ENCODE measurements around the gene FAM114A2.
"Not testable (repeated sequence)": the region's sequence is repeated elsewhere in the genome, so short reads cannot be mapped to it uniquely, and the experiment has no call there.

Gene FAM114A2

DNA sequence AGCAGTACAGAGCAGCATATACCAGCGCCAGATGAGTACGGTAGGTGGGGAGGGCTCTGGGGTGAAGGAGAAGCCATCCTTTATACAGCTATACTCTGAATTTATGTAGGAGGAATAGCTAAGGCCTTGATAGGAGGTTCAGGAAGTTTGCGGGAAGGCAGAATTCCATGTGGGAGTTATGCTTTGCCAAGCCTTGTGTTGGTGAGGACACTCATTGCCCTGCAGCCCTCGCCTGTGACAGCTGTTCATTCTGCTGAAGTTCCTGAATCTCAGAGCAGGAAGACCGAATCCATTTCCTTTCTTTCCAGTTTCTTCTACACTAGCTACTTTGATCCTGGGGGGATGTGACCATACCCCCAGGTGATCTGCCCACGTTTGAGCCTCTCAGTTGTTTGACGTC, 7.8 kb upstream of the FAM114A2 start:
- no peak for DNase-seq

DNA sequence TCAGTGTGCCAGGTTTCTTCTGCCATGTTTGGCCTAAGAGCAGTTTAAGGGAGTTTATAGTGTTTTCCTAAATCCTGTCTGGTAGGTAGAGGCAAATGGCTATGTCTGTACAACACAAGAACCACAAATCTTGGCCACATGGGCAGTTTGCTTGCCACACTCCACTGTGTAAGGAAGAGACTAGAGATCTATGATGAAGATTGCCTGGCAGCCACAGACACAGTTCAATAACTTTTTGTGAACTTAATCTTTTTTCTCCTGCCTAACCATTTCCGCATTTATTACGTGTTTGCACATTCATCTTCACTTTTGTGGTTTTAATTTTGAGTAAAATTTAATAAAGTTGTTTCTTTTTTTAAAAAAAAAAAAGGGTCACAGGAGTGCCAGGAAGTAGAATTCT, 5.9 kb upstream of the FAM114A2 start:
- DNase-seq, result no peak

DNA sequence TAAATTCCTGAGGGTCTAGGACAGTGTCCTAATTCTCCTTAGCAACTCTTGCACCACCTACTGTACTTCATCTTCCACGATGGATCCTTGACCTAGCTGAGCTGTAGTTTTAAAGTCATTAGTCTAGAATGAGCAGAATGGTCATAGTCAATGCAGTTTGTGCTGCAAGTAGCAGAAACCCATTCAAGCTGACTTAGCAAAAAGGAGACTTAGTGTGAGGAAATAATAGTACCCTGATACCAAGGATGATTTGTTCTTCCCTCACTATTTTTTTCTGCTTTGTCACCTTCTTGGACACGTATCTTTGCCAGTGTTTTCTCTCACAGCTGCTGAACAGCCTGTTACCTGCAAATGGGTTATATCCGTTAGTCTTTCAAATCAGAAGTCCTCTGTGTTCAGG, 5.4 kb upstream of the FAM114A2 start:
- DNase-seq, result no peak

DNA sequence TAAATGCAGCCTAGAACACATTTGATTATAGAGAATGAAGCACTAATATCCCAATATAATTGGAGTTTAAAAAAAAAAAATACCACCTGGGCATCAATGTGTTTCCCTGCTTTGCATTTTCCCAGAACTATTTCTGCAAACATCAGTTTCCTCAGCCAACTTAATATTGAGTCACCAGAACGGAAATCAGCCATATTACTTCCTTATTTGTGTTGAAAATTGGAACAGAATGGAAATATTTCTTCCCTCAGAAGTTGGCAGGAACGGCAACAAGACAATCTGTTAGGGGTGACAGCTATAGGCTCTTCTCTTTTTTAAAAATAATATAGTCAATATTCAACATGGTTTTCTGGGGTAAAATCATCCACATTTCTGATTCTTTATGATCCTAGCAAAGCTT, 4.1 kb upstream of the FAM114A2 start:
- DNase-seq, result no peak

DNA sequence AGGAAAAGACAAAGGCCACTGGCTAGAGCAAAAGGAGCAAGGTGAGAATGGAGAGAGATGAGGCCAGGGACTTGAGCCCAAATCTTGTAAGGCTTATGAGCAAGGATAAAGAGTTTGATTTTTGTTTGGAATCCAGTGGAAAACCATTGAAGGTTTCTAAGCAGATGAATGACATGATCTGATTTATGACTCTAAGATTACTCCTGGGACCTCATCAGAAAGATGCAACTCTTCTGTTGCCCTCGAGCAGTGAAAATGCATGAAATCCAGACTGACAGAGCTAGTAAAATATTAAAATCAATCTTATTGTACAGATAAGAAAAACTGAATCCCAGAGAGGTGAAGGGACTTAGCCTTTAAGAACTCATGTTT, 734 bp upstream of the FAM114A2 start:
- DNase-seq, result no peak

DNA sequence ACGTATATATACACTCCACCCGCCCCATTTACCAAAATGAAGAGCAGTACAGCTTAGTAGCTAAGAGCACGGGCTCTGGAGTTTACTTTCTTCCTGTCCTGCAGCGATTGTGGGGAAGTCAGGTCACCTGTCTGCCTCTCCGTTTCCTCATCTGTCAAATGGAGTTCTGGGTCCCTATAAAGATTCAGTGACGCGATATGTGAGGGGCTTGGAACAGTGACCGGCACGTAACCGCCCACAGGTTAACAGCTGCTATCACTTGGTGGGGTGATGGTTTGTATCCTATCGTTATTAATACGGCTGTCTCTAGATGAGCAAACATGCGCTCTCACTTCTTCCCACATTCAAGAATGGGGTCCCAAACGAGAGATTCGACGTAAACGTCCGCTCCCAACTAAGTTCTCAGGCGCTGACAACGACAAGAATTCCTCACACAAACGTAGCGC, 426 bp downstream of the FAM114A2 start:
- peak; percentile 56 for DNase-seq

DNA sequence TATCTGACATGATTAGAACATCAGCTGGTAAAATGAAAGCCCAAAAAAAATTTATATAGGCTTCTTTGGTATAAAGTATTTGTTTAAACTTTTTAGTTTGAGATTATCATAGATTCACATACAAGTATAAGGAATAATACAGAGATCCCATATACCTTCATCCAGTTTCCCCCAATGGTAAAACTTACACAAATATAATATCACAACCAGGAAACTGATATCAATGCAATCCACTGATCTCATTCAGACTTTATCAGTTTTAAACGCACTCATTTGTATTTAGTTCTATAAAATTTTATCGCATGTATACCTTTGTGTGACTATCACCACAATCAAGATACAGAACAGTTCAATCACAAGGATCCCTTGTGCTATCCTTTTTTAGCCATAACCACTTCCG, 3.8 kb downstream of the FAM114A2 start:
- no peak for DNase-seq

DNA sequence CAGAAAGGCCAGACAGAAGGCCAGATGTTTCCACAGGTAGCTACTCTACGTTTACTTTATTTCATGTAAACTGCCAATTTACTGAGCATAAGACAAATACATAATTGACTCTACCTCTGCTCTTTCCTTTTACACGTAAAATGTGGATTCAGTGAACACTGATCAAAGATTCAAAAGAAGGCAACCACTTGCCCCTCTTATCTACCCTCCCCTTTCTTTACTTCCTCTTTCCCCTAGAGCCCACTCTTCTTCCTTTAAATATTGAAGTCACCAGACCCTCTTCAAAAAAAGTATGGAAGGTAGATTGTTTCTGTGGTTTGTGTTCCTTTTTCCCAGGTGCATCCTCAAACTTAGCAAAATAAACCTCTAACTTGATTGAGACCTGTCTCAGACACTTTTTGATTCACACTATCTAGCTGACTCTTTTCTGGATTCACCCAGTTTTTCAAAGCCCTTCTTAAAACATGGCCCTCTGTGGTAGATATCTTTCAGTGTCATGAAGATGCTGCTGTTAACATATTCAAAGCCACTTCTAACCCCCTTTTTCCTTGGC, 6.7 kb downstream of the FAM114A2 start:
- no peak for DNase-seq

DNA sequence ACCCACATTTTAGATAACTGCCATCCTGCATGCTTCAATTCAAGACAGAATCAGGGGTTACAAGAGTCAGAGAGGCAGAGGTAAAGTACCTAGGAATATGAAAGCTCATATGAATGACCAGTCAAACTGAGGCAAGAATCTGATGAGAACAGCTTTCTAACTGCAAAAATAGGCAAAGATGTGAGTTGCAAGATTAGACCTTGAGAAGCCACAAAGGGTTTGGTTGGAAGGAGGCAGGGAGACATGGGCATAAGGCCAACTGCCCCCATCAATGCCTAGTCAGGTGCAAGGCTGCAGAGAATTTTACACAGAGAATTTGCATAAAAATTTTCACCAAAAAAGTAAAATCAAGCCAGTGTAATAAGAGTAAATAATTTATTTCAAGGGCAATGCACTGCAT, 12.8 kb downstream of the FAM114A2 start:
- DNase-seq, result no peak

DNA sequence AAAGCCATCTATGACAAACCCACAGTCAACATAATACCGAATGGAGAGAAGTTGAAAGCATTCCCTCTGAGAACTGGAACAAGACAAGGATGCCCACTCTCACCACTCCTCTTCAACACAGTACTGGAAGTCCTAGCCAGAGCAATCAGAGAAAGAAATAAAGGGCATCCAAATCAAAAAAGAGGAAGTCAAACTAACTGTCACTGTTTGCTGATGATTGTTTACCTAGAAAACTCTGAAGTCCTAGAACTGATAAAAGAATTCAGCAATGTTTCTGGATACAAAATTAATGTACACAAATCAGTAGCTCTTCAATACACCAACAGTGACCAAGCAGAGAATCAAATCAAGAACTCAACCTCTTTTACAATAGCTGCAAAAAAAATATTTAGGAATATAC, 19.8 kb downstream of the FAM114A2 start:
- DNase-seq, result not testable (repeated sequence)

DNA sequence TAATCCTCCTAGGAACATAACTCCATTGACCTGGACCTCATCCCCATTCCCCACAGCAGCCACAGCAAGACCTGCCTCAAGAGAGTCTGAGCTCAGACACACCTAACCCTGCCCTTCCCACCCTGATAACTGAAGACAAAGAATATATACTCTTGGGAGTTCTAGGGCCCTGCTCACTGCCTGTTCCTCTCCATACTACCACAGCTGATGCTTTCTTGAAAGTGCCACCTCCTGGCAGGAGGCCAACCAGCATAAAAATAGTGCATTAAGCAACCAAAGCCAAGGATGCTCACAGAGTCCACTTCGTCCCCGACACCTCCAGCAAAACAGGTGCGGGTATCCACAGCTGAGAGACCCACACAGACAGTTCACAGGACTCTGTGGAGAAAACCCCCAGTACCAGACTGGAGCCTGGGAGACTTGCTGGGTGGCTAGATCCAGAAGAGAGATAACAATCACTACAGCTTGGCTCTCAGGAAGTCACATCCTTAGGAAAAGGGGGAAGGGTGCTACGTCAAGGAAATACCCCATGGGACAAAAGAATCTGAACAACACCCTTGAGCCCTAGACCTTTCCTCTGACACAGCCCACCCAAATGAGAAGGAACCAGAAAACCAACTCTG, 23.5 kb downstream of the FAM114A2 start:
- no peak for DNase-seq

DNA sequence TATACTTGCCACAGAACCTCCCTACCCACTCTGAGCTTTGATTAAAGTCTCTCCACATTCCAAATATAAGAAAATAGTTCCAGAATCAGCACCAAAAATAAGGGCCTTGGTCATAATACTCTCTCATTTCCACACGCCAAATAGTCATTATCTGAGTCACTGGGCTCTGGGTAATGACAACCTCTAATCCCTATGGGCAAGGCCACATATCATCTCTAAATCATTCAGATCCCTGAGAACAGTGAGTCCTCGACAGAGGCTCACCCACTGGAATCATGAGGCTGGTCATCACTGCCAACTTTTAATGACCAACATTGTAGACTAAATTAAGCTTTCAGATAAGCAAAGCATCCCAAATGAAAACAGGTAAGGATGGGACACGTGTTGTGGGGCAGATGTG, 28.1 kb downstream of the FAM114A2 start:
- DNase-seq, result no peak

DNA sequence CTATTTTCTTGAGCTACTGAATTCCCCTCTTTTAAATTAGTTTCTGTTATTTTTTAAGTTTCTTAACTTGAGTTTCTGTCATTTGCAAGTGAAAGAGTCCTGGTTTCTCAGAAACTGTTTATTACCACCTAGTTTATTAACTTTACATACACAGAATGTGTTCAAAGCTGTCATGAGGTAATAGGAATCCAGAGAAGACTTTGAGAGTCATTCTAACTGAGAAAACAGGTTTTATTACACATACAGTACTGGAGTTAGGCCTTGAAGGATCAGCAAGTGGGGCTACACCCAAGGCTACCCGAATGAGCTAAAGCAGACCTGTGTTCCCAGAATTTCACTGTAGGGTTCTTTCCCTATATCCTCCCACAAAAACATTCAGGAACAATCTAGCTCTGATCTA, 33.1 kb downstream of the FAM114A2 start:
- no peak for DNase-seq

DNA sequence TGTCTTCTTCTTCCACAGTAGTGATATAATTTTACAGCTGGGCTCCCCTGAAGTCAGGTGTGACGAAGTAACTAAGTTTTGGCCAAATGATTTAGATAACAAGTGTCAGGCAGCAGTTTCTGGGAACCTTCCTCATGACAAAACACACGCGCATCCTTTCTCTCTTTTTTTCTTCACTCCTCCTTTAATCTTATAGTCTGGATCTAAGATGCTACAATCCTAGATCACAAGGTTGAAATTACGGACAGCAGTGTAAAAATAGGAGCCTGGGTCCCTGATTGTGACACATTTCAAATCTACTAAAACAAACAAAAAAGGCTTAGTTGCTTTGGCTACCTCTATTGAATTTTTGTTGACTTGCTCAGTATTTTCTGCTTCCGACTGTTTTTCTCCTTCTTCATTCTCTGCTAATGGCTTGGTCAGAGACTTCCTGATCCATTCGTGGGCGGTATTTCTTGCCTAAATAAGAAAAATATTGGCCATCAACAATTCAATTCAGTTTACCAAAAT, 36.1 kb downstream of the FAM114A2 start:
- DNase-seq, result no peak

DNA sequence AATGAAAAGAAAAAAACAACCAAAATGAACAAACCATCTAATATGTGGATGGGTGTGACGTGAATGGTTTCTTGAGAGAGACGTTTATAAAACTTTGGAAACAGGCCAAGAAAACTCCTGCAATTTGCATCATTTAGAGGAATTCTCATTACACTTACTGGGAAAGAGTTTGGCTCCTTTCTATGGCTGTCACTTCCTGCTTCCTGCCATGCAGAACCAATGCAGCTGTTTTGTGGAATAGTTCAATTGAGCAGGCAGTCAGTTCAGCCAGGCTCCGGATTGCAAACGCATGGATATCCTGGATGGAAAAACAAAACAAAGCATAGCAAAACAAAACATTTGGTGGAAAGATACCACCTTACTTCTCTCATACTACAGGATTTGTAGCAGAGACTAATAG, 36.6 kb downstream of the FAM114A2 start:
- no peak for DNase-seq

DNA sequence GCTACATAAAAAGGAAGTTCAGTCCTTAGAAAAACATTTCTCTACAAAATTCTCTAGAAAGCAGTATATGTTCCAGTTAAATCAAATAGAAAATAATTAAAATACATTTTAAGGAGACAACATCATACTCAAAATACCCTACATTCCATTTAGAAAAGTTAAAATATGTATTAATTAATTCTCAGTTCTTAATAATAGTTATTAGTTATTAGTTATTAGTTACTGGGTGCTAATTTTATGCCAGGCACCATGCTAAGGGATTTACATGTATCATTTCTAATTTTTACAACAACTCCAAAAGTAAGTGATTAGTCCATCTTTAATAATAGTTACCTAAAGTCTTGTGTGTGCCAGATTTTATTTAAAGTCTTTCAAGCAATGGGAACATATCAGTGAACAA, 38.0 kb downstream of the FAM114A2 start:
- DNase-seq, result no peak

DNA sequence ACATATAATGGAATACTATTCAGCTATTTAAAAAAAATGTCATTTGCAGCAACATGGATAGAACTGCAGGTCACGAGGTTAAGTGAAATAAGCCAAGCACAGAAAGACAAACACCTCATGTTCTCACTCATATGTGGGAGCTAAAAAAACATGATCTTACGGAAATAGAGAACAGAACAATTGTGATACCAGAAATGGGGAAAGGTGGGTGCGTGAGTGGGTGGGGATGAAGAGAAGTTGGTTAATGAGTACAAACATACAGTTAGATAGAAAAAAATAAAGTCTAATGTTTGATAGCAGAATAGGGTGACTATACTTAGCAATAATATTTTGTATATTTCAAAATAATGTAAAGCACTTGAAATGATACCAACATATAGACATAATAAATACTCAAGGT, 38.7 kb downstream of the FAM114A2 start:
- no peak for DNase-seq

DNA sequence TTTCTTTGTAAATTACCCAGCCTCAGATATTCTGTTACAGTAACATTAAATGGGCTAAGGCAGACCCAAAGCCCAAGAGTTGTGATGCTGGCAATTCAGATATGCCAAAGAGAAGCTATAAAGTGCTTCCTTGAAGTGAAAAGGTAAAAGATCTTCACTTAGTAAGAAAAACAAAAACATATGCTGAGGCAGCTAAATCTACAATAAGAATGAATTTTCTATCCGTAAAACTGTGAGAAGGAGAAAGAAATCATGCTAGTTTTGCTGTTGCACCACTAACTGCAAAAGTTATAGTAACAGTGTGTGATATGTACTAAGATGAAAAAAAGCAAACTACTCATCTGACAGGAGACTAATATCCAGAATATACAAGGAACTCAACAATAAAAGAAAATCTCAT, 39.9 kb downstream of the FAM114A2 start:
- DNase-seq, result no peak

DNA sequence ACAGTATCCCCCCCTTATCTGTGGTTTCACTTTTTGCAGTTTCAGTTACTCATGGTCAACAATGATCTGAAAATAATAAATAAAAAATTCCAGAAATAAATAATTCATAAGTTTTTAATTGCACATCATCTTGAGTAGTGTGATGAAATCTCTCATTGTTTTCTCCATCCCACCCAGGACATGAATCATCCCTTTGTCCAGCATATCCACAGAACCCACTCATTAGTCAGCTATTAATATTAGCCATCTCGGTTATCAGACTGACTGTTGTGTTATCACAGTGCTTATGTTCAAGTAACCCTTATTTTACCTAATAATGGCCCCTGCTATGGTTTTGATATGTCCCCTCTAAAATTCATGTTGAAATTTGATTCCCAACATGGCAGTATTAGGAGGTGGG, 40.7 kb downstream of the FAM114A2 start:
- no peak for DNase-seq

DNA sequence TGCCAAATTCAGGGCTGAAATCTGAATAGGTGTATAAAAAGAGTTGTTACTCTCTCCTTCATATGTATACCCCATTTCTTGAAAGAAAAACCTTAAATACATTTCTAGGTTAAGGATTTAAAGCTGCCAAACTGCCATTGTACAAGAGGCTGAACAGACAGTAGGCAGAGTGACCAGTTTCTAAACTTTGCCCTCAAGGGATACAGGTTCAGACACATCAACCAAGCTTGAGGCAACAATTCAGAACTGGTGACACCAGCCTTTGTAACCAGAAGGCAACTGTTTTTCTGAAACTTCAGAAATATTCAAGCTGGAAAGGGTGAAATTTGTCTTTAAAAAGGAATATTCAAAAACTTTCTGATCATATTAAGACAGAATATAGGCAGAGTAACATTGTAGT, 47.5 kb downstream of the FAM114A2 start:
- DNase-seq, result no peak

DNA sequence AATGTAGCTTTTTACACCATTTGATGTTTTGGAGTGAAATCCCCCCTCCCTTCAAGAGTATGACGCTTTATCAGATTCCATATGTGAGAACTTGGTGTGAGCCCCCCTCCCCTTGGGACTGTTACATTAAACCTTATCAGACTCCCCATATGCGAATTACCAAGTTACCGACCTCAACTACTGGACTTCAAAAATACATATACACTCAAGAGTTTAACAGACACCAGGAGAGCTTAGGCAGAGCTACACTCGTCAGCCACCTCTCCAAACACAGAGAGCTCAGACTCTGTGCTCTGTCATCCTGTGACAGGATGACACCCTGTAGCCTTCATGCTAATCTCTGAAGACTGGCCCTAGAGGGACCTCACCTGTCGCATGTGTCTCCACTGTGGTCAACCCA, 50.2 kb downstream of the FAM114A2 start:
- DNase-seq, result no peak

DNA sequence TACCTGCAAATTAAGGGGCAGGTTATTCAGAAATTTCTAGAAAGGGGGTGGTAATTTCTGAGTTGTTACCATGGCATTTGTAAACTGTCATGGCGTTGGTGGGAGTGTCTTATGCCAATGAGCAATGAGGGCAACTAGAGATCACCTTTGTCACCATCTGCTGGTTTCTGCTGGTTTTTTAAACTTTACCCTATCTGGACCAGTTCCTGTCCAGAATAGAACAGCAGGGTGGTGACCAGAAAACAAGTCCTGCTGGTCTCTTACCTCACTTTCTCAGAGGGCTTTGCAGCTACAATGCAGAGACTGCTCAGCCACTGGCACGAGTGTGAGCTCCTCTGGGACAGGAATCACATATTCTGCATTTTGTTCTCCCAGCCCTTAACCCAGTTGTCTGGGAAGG, 51.4 kb downstream of the FAM114A2 start:
- DNase-seq, result no peak

DNA sequence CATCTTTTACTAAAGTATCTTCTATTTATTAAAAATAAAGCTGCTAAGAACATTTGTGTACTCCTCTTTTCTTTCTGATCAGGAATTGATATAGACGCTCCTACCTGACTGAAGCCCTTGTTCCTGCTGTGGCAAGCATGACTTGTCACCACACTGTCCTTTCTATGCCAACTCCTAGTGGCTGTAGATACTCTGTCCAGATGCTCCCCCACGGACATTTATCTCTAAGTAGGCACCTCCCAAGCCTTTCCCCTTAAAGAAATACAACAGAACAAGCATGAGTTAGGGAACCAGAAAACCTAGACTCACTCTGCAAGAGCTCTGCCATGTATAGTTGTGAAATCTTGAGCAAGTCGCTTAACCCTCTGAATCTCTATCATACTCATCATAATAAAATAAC, 53.2 kb downstream of the FAM114A2 start:
- no peak for DNase-seq

DNA sequence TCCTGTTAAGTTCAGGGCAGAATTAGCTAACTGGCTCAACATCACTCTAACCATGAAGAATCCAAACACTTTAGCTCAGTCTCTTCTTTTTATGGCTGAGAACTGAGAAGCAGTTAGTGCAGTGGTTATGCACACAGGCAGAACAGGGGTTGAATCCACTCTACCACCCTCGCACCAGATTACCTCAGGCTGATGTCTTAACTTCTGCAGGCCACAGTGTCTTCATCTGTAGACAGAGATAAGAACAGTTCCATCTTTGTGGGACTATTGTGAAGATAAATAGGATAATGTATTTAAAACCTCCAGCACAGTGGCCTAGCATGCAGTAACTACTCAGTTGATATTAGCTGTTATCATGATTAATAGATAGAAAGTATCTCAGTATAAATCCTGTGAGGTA, 54.8 kb downstream of the FAM114A2 start:
- DNase-seq, result no peak

DNA sequence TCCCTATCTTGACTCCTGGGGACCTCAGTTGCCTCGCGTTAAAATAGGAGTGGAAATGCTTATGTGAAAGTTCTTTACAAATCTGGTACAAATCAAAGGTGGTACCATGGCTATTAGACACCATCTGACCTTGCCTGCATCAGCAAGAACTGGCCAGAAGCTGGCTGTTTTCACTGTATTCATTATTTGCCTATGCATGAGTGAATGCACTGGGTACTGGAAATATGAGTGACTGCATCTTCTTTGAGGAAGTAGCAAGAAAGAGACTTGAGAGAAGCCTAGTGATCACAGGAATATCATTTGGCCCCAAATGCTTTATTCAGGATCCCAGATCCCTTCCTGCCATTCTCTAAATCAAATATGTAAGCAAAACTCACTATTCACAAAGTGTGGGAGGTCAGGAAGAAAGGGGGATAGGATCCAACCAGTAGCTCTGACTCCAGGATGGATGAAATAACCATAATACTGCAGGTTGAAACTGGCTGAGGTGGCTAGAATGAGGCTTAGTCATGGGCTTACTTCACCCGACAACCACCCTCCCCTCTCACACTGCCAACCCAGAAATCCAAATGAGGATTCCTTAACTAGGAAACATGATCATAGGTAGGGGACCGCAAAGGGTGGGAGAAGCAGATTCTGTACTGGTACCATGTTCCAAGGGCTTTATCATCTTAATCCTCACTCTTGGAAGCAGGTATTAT, 56.7 kb downstream of the FAM114A2 start:
- no peak for DNase-seq
